Esophagus squamous epithelium (tissue), 5 donors: ENCODE measurements around the gene NPEPL1. TPM values are rescaled to one million over a fixed set of nuclear protein-coding genes. Genes with fewer than 3 reads are reported as not detected.

Source experiments
- DNase-seq: peaks from one replicate; lab custom pipeline; 2025; lab: John Stamatoyannopoulos, UW
- H3K27ac ChIP-seq, 4 donors: fragments of 200-600 bp; sonication (generic); one replicate each; pipeline ENCODE4 v1.5.1; 2016 to 2019; ENCODE audit warnings: mild to moderate bottlenecking in 1 of 4
- H3K27me3 ChIP-seq, 4 donors: fragments of 200-600 bp; sonication (generic); 1 replicate in 3 of 4; 2 replicates in 1 of 4; pipeline versions ENCODE4 v1.5.1 to v1.6.0; 2017 to 2021; ENCODE audit warnings: antibody characterized with exemption in 1 of 4
- H3K36me3 ChIP-seq, 3 donors: fragments of 200-600 bp; sonication (generic); one replicate each; pipeline ENCODE4 v1.5.1; 2016 to 2019
- H3K4me1 ChIP-seq, 3 donors: fragments of 200-600 bp; sonication (generic); one replicate each; pipeline ENCODE4 v1.5.1; 2017 to 2019
- H3K4me3 ChIP-seq, 4 donors: fragments of 200-600 bp; sonication (generic); 1 replicate in 3 of 4; 2 replicates in 1 of 4; pipeline ENCODE4 v1.5.1; 2016 to 2019; ENCODE audit warnings: mild to moderate bottlenecking in 2 of 4, moderate library complexity in 1 of 4
- H3K9me3 ChIP-seq, 3 donors: fragments of 200-600 bp; sonication (generic); one replicate each; pipeline ENCODE4 v1.5.1; 2016 to 2019
- POLR2A ChIP-seq, 4 donors: fragments of 450-650 bp; IDR thresholded peaks; one replicate each; pipeline ENCODE4 v1.6.1; 2017; ENCODE audit warnings: antibody characterized with exemption in 4 of 4, mild to moderate bottlenecking in 4 of 4, moderate library complexity in 3 of 4
- WGBS, 2 donors: methylation state at CpG; one replicate each; pipeline ENCODE4 v1.1.5; 2018; 5-methylcytosine and 5-hydroxymethylcytosine counted together
- intact Hi-C: fragments of 100-400 bp; cut with DNase I; formaldehyde crosslinking; loops from one replicate; pipeline ENCODE4 v1.15.0; 2022
- total RNA-seq, 4 donors: library from RNA; depleted of rRNA; stranded (reverse); fragments of >200 nt; gene quantifications; one replicate each; pipeline ENCODE4 v1.1.0, GENCODE V29; 2016
- TF ChIP-seq, protein P1 (sequence below), 6 experiments: fragments of 450-650 bp in 4 of 6; fragments of 200-600 bp in 2 of 6; sonication (generic) in 2 of 6; IDR thresholded peaks; one replicate each; pipeline ENCODE4 v1.5.1; 2016 to 2019; ENCODE audit warnings: antibody characterized with exemption in 6 of 6, mild to moderate bottlenecking in 4 of 6, moderate library complexity in 4 of 6
- donor health status: DM: yes; HTN: yes; CAD: no.

The NPEPL1 gene
- total RNA-seq, 4 donors from 2014 or later: 16.7 to 36.0 (median 21.0) TPM

DNA sequence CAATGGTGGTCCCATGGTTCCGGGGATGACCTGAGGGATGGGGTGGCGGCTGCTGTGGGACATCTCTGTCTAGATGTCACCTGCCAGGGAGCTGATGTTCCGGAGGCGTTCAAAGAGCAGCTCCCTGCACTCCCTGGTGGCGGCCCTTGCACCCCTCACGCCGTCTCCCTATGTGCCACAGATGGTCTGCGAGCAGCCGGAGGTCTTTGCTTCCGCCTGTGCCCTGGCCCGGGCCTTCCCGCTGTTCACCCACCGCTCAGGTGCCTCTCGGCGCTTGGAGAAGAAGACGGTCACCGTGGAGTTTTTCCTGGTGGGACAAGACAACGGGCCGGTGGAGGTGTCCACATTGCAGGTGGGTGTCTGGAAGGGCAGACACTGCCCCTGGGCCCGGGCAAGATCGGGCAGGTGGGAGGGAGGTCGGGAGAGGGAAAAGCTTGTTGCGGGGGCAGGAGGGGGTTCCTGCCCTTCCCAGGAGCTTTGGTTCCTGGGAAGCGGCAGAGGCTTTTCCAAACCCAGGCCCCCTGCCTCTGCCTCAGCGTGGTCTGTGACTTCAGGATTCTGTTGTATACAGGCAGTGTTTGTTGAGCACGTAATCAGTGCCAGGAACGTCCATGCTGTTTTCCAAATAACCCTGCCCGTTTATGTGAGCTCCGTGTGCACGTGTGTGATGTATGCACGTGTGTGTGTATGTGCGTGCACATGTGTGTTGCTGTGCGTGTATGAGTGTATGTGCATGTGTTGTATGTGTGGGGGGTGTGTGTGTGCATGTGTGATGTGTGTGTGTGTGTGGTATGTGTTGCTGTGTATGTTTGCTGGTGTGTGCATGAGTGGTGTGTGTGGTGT is 1.9 kb downstream of the NPEPL1 start:
- DNase-seq: no peak
- Histone ChIP-seq H3K4me1 (peaks cover 21 to 48% (median 35%) of the 10 kb centered on the region in 3 donors), H3K36me3 (peaks cover 4 to 50% (median 13%) of the 10 kb centered on the region in 3 donors), H3K27ac (no peak overlapping the region), H3K9me3 (no peaks in the 10 kb centered on the region), H3K4me3 (peak overlapping the region in 1 of 4 donors; percentile 81), H3K27me3 (no peaks in the 10 kb centered on the region)
- WGBS, 2 donors: 92 to 95% methylated on average over 10 of the region's 33 CpGs
- intact Hi-C loops: no loop called here
- TF ChIP-seq, protein P1, sequence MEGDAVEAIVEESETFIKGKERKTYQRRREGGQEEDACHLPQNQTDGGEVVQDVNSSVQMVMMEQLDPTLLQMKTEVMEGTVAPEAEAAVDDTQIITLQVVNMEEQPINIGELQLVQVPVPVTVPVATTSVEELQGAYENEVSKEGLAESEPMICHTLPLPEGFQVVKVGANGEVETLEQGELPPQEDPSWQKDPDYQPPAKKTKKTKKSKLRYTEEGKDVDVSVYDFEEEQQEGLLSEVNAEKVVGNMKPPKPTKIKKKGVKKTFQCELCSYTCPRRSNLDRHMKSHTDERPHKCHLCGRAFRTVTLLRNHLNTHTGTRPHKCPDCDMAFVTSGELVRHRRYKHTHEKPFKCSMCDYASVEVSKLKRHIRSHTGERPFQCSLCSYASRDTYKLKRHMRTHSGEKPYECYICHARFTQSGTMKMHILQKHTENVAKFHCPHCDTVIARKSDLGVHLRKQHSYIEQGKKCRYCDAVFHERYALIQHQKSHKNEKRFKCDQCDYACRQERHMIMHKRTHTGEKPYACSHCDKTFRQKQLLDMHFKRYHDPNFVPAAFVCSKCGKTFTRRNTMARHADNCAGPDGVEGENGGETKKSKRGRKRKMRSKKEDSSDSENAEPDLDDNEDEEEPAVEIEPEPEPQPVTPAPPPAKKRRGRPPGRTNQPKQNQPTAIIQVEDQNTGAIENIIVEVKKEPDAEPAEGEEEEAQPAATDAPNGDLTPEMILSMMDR (IDR thresholded peaks at IDR 0.05): no peak
- TF ChIP-seq POLR2A (IDR thresholded peaks at IDR 0.05): no peak

DNA sequence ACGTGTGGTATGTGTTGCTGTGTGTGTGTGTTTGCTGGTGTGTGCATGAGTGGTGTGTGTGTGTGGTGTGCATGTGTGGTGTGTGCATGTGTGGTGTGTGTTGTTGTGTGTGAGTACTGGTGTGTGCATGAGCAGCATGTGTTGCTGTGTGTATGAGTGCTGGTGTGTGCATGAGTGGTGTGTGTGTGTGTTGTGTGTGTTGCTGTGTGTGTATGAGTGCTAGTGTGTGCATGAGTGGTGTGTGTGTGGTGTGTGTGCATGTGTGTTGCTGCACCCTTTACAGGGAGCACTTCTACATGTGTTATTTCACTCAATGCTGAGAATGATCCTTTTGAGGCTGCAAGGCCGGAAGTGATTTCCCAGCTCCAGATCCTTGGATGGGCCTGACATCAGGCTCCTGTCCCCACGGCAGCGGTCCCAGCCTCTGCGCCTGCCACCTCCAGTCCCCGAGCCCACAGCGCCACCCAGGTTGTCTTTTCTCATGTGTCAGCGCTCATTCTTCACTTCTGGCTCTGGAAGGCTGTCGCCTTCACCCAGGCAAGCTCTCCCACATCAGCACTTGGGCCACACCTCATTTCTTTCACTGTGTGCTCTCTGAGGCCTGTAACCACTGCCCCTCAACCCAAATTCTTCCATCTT is 2.6 kb downstream of the NPEPL1 start:
- Histone ChIP-seq H3K27me3 (no peaks in the 10 kb centered on the region), H3K9me3 (no peaks in the 10 kb centered on the region), H3K4me3 (no peak overlapping the region), H3K27ac (no peak overlapping the region), H3K4me1 (peaks cover 21 to 40% (median 35%) of the 10 kb centered on the region in 3 donors), H3K36me3 (peaks cover 11 to 57% (median 16%) of the 10 kb centered on the region in 3 donors)
- TF ChIP-seq, protein P1 (IDR thresholded peaks at IDR 0.05): no peak
- no peak for TF ChIP-seq POLR2A (IDR thresholded peaks at IDR 0.05)
- intact Hi-C loops: no loop called here
- 84 to 87% methylated on average over 8 of the region's 9 CpGs for WGBS, 2 donors
- DNase-seq: no peak

DNA sequence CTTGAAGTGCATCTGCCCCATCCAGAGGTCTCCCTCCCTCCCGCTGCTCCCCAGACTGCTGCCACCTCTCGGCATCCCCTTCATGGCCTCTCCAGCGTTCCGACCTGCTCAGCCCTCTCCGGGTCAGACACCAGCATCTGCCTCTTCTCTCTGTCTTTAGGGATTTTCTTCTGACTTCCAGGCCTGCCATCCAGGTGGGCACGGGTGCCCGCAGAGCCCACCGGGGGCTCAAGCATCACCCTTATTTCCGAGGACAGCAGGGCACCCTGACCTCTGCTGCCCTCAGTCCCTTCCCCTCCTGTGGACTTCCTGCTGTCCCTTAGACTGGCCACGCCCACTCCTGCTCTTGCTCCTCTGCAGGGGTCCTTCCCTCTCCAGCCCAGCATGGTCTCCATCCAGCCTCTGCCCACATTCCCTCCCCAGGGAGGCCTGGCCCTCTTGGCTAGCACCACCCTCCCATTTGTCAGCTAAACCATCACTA is 3.3 kb downstream of the NPEPL1 start:
- H3K4me1 ChIP-seq: peaks cover 21 to 33% (median 28%) of the 10 kb centered on the region in 3 donors
- H3K9me3 ChIP-seq: no peaks in the 10 kb centered on the region
- intact Hi-C loops: no loop called here
- no peak for DNase-seq
- H3K27me3 ChIP-seq: no peaks in the 10 kb centered on the region
- H3K36me3 ChIP-seq: peaks cover 13 to 65% (median 16%) of the 10 kb centered on the region in 3 donors
- WGBS, 2 donors: 88 to 91% methylated on average over 10 of the region's 10 CpGs
- no peak overlapping the region for H3K27ac ChIP-seq
- no peak overlapping the region for H3K4me3 ChIP-seq
- TF ChIP-seq, protein P1 (IDR thresholded peaks at IDR 0.05): no peak
- no peak for TF ChIP-seq POLR2A (IDR thresholded peaks at IDR 0.05)

DNA sequence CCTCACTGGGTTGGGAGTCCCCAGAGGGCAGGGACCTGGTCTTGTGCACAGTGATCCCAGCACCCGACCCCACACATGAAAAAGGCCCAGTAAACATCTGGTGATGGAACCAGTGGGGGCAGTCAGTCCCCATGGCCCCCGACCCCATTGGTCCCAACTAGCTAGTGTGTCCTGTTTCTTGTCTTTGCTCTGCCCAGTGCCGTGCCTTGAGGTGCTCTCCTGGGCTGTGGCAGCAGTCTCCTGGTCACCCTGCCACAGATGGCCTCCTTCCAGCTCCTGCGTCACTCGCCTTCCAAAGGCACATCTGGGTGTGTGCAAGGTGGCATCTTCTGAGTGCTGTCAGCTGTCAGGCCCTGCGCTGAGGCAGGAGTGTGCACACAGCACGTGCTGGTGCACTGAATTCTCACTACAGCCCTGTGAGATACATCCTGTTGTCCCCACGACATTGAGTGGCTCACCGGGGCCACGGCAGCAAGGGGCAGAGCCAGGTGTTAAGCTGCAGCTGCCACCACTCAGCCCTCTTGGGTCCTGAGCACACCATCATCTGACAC is 3.9 kb downstream of the NPEPL1 start:
- H3K27ac ChIP-seq: no peak overlapping the region
- no peak overlapping the region for H3K4me3 ChIP-seq
- H3K27me3 ChIP-seq: no peaks in the 10 kb centered on the region
- TF ChIP-seq, protein P1 (IDR thresholded peaks at IDR 0.05): no peak
- no peak for TF ChIP-seq POLR2A (IDR thresholded peaks at IDR 0.05)
- no peak for DNase-seq
- no peaks in the 10 kb centered on the region for H3K9me3 ChIP-seq
- intact Hi-C loops: no loop called here
- H3K36me3 ChIP-seq: peaks cover 14 to 70% (median 16%) of the 10 kb centered on the region in 3 donors
- peaks cover 21 to 28% (median 23%) of the 10 kb centered on the region in 3 donors for H3K4me1 ChIP-seq
- WGBS, 2 donors: 90% methylated on average over 7 of the region's 10 CpGs; no CpG with 5 or more reads in 1 of the 2 donors
